Body of pancreas (tissue), 4 donors: ENCODE results near the gene TOX4.

Source experiments
- CTCF ChIP-seq, 7 experiments: fragments of 450-650 bp in 4 of 7; fragments of 200-600 bp in 3 of 7; sonication (generic) in 3 of 7; IDR thresholded peaks; one replicate each; pipeline ENCODE4 v1.5.1; 2016 to 2019; ENCODE audit warnings: antibody characterized with exemption in 7 of 7
- POLR2A ChIP-seq, 3 donors: fragments of 450-650 bp; IDR thresholded peaks; one replicate each; pipeline ENCODE4 v1.6.1; 2016; ENCODE audit warnings: antibody characterized with exemption in 3 of 3, mild to moderate bottlenecking in 2 of 3

DNA sequence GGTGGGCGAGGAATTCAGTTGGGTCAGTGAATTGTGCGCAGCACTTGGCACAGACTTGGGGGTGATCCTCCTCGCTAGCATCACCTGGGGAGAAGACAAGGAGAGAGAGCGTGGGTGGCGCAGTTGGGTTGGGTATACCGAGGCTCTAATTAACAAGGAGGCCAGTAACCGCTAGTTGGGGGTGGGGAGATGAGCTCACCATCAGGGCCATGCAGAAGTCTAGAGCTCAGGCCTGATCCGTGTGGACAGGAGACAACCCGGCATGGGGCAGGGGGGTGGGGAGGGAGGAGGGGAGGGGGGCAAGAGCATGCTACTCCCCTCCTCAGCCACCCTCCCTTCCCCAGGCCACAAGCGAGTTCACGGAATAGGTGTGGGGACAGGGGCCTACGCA lies 48.6 kb downstream of the TOX4 start:
- TF ChIP-seq CTCF (IDR thresholded peaks at IDR 0.05) (no peak), POLR2A (IDR thresholded peaks at IDR 0.05) (no peak)
